ENCODE data around the gene ARVCF. TPM values are rescaled to one million over a fixed set of nuclear protein-coding genes. Genes with fewer than 3 reads are reported as not detected.

The ARVCF gene
- total RNA-seq, 1 experiment from 2014 or later = 3.0 TPM

DNA sequence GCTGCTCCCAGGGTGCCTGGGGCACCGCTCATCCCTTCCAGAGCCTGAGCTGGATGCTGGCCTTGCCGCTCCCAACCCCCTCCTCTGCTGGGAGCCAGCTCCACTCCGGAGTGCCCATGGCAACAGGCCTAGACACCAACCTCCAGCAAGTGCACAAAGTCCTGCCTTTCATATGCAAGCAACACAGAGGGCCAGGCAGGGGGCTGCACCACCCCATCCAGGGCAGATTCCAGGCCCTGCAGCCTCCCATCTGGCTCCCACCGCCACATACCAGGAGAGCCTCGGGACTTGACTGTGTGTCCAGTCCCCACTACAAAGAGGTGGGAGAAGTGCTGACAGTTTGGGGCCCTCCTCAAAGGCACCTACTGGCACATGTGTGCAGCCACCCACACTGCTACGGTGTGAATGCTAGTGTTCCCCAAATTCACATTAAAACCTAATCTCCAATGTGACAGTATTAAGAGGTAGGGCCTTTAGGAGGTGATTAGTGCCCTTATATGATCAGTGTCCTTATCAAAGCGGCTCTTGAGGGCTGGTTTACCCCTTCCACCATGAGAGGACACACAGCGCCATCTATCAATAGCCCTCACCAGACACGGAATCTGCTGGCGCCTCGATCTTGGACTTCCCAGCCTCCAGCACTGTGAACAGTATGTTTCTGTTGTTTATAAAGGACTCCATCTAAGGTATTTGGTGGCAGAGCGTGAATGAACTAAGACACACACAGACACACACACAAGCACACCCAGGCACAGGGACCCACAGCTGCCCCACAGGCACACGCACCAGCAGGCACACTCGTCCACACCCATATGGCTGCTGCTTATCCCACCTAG is 16.2 kb downstream of the ARVCF start:
- H3K27ac ChIP-seq = no peak overlapping the region
- H3K9me3 ChIP-seq (replicated peaks) = no peaks in the 10 kb centered on the region
- no peak for DNase-seq (ENCODE audit: low read depth in 1 of 2, low spot score in 2 of 2)
- no peak overlapping the region for H3K4me3 ChIP-seq
- no peaks in the 10 kb centered on the region for H3K27me3 ChIP-seq (replicated peaks)
- H3K4me1 ChIP-seq (replicated peaks) = no peaks in the 10 kb centered on the region
- no peaks in the 10 kb centered on the region for H3K36me3 ChIP-seq

DNA sequence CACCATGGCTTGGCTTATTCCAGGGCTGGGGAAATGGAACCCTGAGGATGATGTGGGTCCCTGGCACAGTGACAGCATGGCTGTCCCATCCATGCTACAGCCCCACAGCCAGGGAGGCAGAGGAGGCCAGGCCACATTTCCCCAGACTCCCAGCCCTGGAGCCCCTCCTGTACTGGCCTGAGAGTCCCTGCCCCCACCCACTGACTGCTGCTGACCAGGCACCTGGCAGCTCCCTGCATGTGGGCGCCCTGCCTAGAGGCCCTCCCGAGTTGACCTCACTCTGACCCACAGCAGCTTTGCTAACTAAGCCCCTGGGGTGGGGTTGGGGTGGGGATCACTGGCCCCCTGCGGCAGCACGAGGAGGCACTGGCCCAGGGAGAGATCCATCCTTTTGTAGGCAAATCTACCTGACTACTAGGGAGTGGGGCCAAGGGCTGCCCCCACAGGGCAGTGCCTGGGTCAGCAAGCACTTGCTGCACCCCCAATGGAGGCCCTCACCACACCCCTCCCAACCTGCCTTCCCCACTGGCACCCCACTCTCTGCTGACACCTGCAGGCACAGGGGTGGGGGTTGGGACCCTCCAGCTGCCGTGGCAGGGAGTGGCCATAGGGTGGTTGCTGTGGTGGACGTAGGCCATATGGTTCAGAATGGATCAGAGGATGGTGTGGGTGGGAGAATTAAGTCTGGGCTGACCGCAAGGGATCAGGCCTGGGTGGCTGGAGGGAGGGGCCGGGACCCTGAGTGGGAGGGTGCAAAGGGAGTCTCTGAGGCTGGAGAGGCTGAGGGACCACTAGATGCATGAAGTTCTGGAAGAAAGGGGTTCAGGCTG is 17.4 kb downstream of the ARVCF start:
- Histone ChIP-seq H3K27ac (no peak overlapping the region), H3K4me3 (no peak overlapping the region), H3K4me1 (replicated peaks) (no peaks in the 10 kb centered on the region), H3K27me3 (replicated peaks) (no peaks in the 10 kb centered on the region), H3K9me3 (replicated peaks) (no peaks in the 10 kb centered on the region), H3K36me3 (no peaks in the 10 kb centered on the region)
- DNase-seq (ENCODE audit: low read depth in 1 of 2, low spot score in 2 of 2) = no peak

DNA sequence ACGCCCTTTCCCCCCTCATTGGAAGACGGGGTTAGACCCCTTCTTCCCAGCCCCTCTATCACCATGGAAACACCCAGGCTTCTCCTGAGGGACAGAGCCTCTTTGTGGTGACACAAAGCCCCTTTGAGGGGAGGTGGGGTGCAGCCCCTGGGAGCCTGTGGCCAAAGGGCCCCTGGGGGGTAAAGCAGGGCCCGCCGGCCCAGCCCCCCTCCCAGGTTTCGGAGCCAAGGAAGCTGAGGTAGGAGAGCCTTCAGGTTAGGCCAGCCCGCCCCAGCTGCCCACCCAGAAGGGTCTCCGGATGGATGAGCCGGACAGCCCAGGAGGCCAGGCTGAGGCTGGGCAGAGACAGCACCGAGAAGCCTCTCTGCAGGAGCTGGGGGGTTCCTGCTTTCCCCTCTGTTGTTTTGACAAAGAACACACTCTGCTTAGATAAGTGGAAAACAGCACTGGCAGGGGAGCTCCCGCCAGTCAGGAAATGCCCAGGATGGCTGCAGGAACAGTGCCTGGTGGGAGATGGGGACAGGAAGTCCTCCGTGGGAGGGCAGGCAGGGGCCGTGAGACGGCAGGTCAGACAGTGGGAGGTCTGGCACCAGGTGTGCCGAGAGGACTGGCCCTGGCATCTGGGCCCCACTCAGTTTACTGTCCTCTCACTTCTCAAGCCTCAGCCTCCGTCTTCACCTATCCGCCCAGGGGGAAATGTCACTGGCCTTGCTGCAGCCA is 18.2 kb downstream of the ARVCF start:
- no peak overlapping the region for H3K27ac ChIP-seq
- no peaks in the 10 kb centered on the region for H3K4me1 ChIP-seq (replicated peaks)
- H3K9me3 ChIP-seq (replicated peaks) = no peaks in the 10 kb centered on the region
- H3K36me3 ChIP-seq = no peaks in the 10 kb centered on the region
- no peak for DNase-seq (ENCODE audit: low read depth in 1 of 2, low spot score in 2 of 2)
- no peaks in the 10 kb centered on the region for H3K27me3 ChIP-seq (replicated peaks)
- no peak overlapping the region for H3K4me3 ChIP-seq

DNA sequence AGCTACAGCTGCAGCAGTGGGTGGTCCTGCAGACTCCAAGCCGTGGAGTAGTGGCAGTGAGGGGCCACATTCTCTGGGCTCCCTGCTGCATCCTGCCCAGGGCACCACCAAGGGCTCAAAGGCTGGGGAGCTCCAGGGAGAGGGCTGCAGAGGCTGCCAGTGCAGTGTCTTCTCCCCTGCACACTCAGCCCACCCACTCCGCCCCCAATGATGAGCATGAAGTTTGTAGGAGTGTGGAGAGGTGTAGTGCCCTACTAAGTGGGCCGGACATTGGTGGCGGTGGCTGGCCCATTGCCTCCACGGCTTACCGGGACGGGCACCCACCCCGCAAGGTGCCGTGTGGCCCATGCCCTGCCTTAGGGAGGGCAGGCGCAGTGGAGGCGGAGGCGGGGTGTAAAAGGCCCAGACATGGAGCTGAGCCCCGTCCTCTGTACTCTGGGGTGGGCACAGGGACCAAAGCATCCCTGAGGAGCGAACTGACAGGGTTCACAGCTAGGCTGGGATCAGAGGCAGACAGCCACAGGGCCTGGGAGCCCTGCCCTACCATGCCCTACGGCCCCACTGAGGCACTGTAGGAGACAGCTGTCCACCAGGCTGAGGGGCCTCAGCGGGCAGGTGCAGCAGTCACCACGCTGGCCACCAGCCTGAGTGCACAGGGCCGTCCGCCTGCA is 18.9 kb downstream of the ARVCF start:
- Histone ChIP-seq H3K4me1 (replicated peaks) (no peaks in the 10 kb centered on the region), H3K4me3 (no peak overlapping the region), H3K9me3 (replicated peaks) (no peaks in the 10 kb centered on the region), H3K36me3 (no peaks in the 10 kb centered on the region), H3K27me3 (replicated peaks) (no peaks in the 10 kb centered on the region), H3K27ac (no peak overlapping the region)
- DNase-seq (ENCODE audit: low read depth in 1 of 2, low spot score in 2 of 2) = no peak

DNA sequence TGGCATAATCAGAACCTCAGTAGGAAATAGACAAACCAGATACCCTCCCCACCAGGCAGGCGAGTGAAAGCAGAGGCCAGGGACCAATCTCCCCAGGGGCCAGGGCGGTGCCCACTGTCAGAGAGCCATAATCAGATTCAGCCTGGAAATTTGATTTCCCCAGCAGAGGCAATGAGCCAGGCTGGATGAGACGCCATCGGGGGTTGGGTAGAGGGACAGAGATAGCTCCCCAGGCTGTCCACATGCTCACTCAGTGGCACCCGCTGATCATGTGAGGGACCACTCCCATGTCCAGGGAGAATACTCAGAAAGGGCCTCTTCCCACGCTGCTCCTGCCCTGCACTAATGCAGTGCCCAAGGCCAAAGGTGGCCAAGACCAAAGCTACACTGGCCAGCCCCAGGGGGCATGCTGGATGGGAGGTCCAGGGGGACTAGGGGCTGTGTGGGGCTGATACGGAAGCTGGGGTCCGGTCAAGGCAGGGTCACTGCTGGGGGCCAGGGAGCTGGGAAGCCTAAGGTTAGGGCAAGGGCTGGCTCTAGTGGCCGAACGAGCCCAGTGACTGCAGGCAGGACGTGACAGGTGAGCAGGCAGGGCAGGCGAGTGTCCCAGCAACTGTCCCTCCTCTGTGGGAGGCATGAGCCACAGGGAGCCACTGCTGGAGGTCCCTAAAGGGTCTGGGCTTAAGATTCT is 19.8 kb downstream of the ARVCF start:
- H3K4me3 ChIP-seq = no peak overlapping the region
- no peak for DNase-seq (ENCODE audit: low read depth in 1 of 2, low spot score in 2 of 2)
- no peaks in the 10 kb centered on the region for H3K27me3 ChIP-seq (replicated peaks)
- H3K4me1 ChIP-seq (replicated peaks) = peaks cover under 1% of the 10 kb centered on the region
- no peaks in the 10 kb centered on the region for H3K36me3 ChIP-seq
- H3K27ac ChIP-seq = no peak overlapping the region
- H3K9me3 ChIP-seq (replicated peaks) = no peaks in the 10 kb centered on the region

DNA sequence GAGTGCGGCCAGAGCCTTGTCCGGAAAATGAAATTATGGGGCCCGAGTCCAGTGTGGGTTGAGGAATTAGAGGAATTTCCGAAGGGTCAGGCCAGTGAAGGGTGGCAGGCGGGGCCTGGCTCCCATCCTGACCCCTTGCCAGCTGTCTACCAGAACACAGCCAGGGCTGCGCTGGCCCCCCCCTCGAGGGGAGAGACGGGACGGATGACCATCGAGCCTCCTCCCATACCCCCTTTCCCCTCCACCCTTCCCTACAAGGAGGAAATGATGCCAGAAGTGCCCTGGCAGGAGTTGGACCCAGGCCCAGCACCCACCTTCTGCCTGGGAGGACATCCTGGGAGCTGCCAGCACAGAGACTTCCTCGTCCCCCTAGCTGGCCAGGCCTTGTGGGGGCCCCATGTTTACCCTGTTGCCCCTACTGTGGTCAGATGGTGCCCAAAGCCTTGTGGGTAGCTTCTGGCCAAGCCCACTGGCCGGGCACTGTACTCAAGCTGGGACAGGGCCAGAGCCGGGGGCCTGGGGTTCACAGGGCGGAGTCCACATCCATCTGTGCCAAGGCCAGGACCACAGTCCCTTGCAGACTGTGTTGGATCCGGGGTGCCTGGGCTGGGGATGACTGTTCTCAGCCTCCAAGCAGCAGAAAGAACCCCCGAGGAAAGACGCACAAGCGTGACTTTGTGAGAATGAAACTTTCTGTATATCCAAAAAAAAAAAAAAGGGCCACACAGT is 20.8 kb downstream of the ARVCF start:
- H3K27ac ChIP-seq = no peak overlapping the region
- H3K27me3 ChIP-seq (replicated peaks) = no peaks in the 10 kb centered on the region
- DNase-seq (ENCODE audit: low read depth in 1 of 2, low spot score in 2 of 2) = no peak
- no peak overlapping the region for H3K4me3 ChIP-seq
- peaks cover 8% of the 10 kb centered on the region for H3K4me1 ChIP-seq (replicated peaks)
- no peaks in the 10 kb centered on the region for H3K36me3 ChIP-seq
- H3K9me3 ChIP-seq (replicated peaks) = no peaks in the 10 kb centered on the region

DNA sequence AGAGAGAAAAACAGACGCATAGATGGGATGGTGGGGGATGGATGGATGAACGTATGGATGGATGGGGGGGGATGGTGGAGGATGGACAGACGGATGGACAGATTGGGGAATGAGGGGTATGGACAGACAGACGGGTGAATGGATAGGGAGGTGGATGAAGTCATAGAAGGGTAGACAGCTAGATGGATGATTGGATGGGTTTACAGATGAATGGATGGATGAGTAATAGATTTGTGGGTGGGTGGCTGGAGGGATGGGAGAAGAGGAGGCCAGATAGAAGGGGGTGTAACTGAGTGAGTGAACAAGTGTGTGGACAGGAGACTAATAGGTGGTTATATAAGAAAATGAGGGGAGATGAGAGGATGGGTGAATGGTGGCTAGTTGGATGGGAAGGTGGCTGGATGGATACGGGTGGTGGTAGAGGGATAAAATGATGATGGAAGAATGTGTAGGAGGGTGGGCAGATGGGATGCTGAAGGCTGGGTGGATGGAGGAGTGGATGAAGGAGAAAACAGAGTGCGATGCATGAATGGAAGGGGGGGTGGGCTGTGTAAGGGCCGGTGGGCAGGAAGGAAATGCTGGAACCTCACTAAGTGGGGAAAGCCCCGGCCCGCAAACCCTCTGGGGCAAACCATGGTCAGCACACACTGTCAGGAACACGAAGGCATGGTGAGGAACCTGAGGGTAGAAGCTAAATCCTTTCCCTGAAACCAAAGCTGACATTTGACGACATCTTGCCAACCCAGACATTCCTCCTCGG is 21.6 kb downstream of the ARVCF start:
- Histone ChIP-seq H3K4me1 (replicated peaks) (peaks cover 8% of the 10 kb centered on the region), H3K9me3 (replicated peaks) (no peaks in the 10 kb centered on the region), H3K27me3 (replicated peaks) (no peaks in the 10 kb centered on the region), H3K27ac (no peak overlapping the region), H3K36me3 (no peaks in the 10 kb centered on the region), H3K4me3 (no peak overlapping the region)
- no peak for DNase-seq (ENCODE audit: low read depth in 1 of 2, low spot score in 2 of 2)

DNA sequence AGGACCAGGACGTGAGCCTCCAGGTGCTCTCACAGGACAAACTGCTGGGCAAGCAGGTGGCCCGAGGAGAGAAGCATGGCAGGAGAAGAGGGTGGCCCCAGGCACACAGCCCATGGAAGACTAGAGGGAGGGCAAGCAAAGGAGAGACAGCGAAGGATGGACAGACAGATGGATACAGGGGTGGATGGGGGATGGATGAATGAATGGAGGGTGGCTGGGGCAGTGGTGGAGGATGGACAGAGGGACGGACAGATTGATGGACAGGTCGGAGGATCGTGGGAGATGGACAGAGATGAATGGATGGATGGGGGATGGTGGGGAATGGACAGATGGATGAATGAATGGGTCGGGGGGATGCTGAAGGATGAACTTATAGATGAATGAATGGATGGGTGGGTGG is 22.7 kb downstream of the ARVCF start:
- peaks cover 8% of the 10 kb centered on the region for H3K4me1 ChIP-seq (replicated peaks)
- H3K27ac ChIP-seq = no peak overlapping the region
- no peak overlapping the region for H3K4me3 ChIP-seq
- H3K9me3 ChIP-seq (replicated peaks) = no peaks in the 10 kb centered on the region
- no peaks in the 10 kb centered on the region for H3K36me3 ChIP-seq
- no peak for DNase-seq (ENCODE audit: low read depth in 1 of 2, low spot score in 2 of 2)
- H3K27me3 ChIP-seq (replicated peaks) = no peaks in the 10 kb centered on the region

DNA sequence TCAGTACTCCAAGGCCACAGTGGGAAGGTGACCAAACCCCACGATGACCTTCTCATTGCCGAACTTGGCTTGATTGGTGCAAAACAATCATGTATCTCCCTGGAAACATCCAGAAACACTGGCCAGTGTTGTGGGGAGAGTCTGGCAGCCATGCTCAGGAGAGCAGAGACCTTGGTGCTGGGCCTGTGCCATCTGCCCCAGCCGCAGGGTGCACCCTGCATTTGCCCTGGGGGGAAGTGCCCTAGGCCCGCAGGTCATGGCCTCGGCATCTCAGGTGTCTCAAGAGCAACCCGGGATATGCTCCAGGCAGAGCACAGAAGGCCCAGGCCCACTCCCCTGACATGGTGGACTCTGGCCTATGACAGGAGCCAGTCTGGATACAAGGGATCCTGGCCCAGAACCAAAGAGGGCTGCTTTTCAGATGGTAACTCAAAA is 23.7 kb downstream of the ARVCF start:
- Histone ChIP-seq H3K9me3 (replicated peaks) (no peaks in the 10 kb centered on the region), H3K27ac (no peak overlapping the region), H3K4me1 (replicated peaks) (peaks cover 8% of the 10 kb centered on the region), H3K4me3 (no peak overlapping the region), H3K36me3 (no peaks in the 10 kb centered on the region), H3K27me3 (replicated peaks) (no peaks in the 10 kb centered on the region)
- DNase-seq (ENCODE audit: low read depth in 1 of 2, low spot score in 2 of 2) = no peak

DNA sequence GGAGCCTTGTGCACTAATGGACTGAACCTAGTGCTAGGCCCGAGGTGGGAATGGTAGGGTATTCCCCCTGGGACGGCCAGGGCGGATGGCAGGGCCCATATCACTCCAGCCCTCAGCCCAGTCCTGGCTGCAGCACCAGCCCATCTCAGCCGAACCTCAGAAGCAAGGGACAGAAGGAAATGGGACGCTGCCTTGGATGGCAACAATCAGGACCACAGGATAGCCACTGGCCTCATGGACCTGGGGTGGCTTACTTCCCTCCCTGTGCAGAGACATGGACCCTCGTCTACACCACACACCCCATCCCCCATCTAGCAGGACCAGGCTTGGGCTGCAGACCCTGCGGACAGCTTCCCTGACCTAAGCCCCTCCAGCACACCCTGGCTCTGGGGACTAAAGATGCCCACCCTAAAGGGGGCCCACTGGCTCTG is 24.1 kb downstream of the ARVCF start:
- H3K4me3 ChIP-seq = no peak overlapping the region
- no peaks in the 10 kb centered on the region for H3K27me3 ChIP-seq (replicated peaks)
- H3K4me1 ChIP-seq (replicated peaks) = peaks cover 8% of the 10 kb centered on the region
- H3K27ac ChIP-seq = no peak overlapping the region
- no peaks in the 10 kb centered on the region for H3K36me3 ChIP-seq
- H3K9me3 ChIP-seq (replicated peaks) = no peaks in the 10 kb centered on the region
- DNase-seq (ENCODE audit: low read depth in 1 of 2, low spot score in 2 of 2) = no peak

DNA sequence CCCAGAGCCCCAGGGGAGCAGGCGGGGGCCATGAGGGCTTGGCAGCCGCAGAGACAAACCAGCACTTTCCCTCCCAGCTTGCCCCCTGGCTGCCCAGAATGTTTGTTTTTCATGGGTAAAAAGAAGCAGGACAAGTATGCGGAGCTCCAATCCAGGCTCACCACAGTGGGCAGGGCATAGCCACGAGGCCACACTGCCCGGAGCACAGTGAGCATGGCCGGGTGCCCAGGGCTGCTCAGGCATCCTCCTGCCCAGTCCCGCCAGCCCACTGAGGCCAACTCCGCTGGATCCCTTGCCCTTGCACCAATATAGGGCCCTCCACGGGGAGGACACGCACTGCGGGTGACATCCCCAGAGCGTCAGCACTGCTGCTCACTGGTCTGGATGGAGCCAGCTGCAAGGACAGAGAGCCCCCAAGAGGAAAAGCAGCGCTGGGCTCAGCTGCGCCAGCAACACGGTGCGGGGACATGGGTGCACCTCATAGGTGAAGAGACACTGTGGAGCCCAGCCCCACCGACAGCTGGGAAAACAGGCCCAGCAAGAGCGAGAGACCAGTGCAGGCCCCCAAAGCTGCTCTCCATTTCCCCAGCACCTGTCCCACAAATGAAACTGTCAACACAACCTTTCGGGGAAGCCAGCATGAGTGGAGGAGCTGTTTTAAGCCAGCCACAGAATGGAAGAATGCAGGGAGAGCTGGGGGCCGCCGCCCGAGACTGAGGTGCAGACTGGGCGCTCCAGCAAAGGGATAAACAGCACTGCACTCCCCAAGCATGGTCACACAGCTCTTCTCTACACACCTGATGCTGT is 24.8 kb downstream of the ARVCF start:
- Histone ChIP-seq H3K4me1 (replicated peaks) (peaks cover 9% of the 10 kb centered on the region), H3K9me3 (replicated peaks) (no peaks in the 10 kb centered on the region), H3K27ac (no peak overlapping the region), H3K36me3 (no peaks in the 10 kb centered on the region), H3K4me3 (no peak overlapping the region), H3K27me3 (replicated peaks) (no peaks in the 10 kb centered on the region)
- DNase-seq (ENCODE audit: low read depth in 1 of 2, low spot score in 2 of 2) = no peak

DNA sequence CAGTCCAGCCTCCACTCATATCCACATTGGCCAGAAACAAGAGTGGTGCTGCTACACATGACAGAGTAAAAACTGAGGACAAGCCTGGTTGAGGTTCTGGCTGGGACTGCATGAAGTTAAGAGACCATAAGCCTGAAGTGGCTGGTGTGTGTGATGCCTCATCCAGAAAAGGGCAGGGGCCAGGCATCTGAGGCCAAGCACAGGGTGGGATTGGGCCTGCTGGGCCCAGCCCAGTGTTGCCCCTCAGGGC is 25.3 kb downstream of the ARVCF start:
- no peak for DNase-seq (ENCODE audit: low read depth in 1 of 2, low spot score in 2 of 2)
- H3K27ac ChIP-seq = no peak overlapping the region

More for the DNA sequence above, 25.3 kb downstream of the ARVCF start:
- Histone ChIP-seq H3K4me1 (replicated peaks) (peaks cover 14% of the 10 kb centered on the region), H3K36me3 (no peaks in the 10 kb centered on the region), H3K4me3 (no peak overlapping the region), H3K9me3 (replicated peaks) (no peaks in the 10 kb centered on the region), H3K27me3 (replicated peaks) (no peaks in the 10 kb centered on the region)

Measured in SJSA1 (cell line).